ENCODE results near the gene FBXL7.

- TF ChIP-seq POLR2A (IDR thresholded peaks at IDR 0.05) (no peak), CTCF (IDR thresholded peaks at IDR 0.05) (no peak)
These were observed 139.3 kb downstream of the FBXL7 start for GRCh38 chr5:15639288-15639687.
